Endothelial cell of umbilical vein (primary cell): Measurements from ENCODE around the gene RYR1. TPM values are rescaled to one million over a fixed set of nuclear protein-coding genes. Genes with fewer than 3 reads are reported as not detected.

Source experiments
- BruUV-seq: library from RNA; stranded (reverse); fragments of 400-500 nt; replicated peaks from 2 replicates; lab custom pipeline; 2021; lab: Mats Ljungman, UMichigan
- CTCF ChIA-PET: fragments of 300-600, 350-600 bp; sonication (Branson Sonifier 250); formaldehyde crosslinking; loops from one replicate; lab custom pipeline; 2021; ENCODE audit warnings: antibody characterized with exemption, inconsistent platforms; lab: Charles Lee
- POLR2A ChIA-PET: fragments of 300-600, 350-600 bp; sonication (Branson Sonifier 250); formaldehyde crosslinking; loops from one replicate; lab custom pipeline; 2021; ENCODE audit warnings: antibody characterized with exemption, inconsistent platforms; lab: Charles Lee
- DNase-seq: peaks from one replicate; pipeline ENCODE4 v3.0.0-alpha.2; 2011; ENCODE audit warnings: low read depth, low spot score
- FAIRE-seq: peaks from 2 replicates; lab custom pipeline; 2011; peaks lifted over from hg19 to GRCh38; lab: Jason Lieb, UNC
- H2AFZ ChIP-seq: 2 replicates; pipeline ENCODE4 v1.6.0; 2012; ENCODE audit warnings: low read depth, low read length, control low read depth, inconsistent platforms
- H3K27ac ChIP-seq: 2 replicates; pipeline ENCODE4 v1.5.1; 2011; ENCODE audit warnings: low read depth, mild to moderate bottlenecking, control low read depth, low read length, moderate library complexity; ENCODE audit not compliant: insufficient read depth
- H3K27me3 ChIP-seq, 2 experiments: 2 replicates each; pipeline versions ENCODE4 v1.6.0 to v1.6.1; 2011; ENCODE audit warnings: low read length in 2 of 2, mixed read lengths in 1 of 2; ENCODE audit not compliant: control insufficient read depth in 2 of 2, insufficient read depth in 2 of 2
- H3K36me3 ChIP-seq, 2 experiments: 2 replicates in 1 of 2; 3 replicates in 1 of 2; pipeline ENCODE4 v1.5.1; 2011; ENCODE audit warnings: low read length in 2 of 2, mild to moderate bottlenecking in 1 of 2, moderate library complexity in 1 of 2; ENCODE audit not compliant: control insufficient read depth in 2 of 2, insufficient read depth in 2 of 2; ENCODE audit errors: extremely low read depth in 1 of 2
- H3K4me1 ChIP-seq: 3 replicates; pipeline ENCODE4 v1.5.1; 2011; ENCODE audit warnings: mild to moderate bottlenecking, low read length; ENCODE audit not compliant: control insufficient read depth, insufficient read depth; ENCODE audit errors: extremely low read depth
- H3K4me2 ChIP-seq: 2 replicates; pipeline ENCODE4 v1.6.1; 2011; ENCODE audit warnings: low read length, control low read depth, mixed read lengths; ENCODE audit not compliant: insufficient read depth
- H3K4me3 ChIP-seq, 3 experiments: fragments of 200-600 bp in 1 of 3; sonication (generic), shearing (Covaris generic) in 1 of 3; replicated peaks in 1 of 3; 2 replicates each; pipeline ENCODE4 v1.5.1; 2011 to 2016; ENCODE audit warnings: control low read depth in 3 of 3, low read length in 3 of 3, mild to moderate bottlenecking in 2 of 3, inconsistent platforms in 1 of 3, low read depth in 1 of 3, moderate library complexity in 1 of 3; ENCODE audit not compliant: insufficient read depth in 1 of 3
- H3K79me2 ChIP-seq: 2 replicates; pipeline ENCODE4 v1.6.0; 2012; ENCODE audit warnings: low read length, inconsistent platforms; ENCODE audit not compliant: control insufficient read depth, insufficient read depth
- H3K9ac ChIP-seq: replicated peaks from 2 replicates; pipeline ENCODE3; 2011; ENCODE audit warnings: low read length, control low read depth; ENCODE audit not compliant: insufficient read depth; ENCODE audit errors: extremely low read depth
- H3K9me1 ChIP-seq: replicated peaks from 3 replicates; pipeline ENCODE4 v1.6.0; 2011; ENCODE audit warnings: mild to moderate bottlenecking, low read length; ENCODE audit not compliant: control insufficient read depth, insufficient read depth; ENCODE audit errors: extremely low read depth
- H3K9me3 ChIP-seq: replicated peaks from 2 replicates; pipeline ENCODE4 v1.5.1; 2012; ENCODE audit warnings: low read length, inconsistent platforms; ENCODE audit not compliant: control insufficient read depth, insufficient read depth
- H4K20me1 ChIP-seq: replicated peaks from 2 replicates; pipeline ENCODE3; 2011; ENCODE audit warnings: mild to moderate bottlenecking, low read length; ENCODE audit not compliant: control insufficient read depth, insufficient read depth; ENCODE audit errors: extremely low read depth
- EZH2 ChIP-seq: IDR thresholded peaks from 2 replicates; pipeline ENCODE4 v1.6.1; 2012; ENCODE audit warnings: borderline replicate concordance, low read depth, mild to moderate bottlenecking, moderate library complexity, low read length, inconsistent platforms; ENCODE audit not compliant: severe bottlenecking
- JUN ChIP-seq: IDR thresholded peaks from 2 replicates; pipeline ENCODE4 v1.6.1; 2011; ENCODE audit warnings: borderline replicate concordance, low read depth; ENCODE audit not compliant: insufficient read length, insufficient read depth
- MYC ChIP-seq: IDR thresholded peaks from one replicate; pipeline ENCODE4 v1.6.1; 2011; ENCODE audit warnings: mild to moderate bottlenecking, low read depth, low read length
- POLR2A ChIP-seq: IDR thresholded peaks from 2 replicates; pipeline ENCODE4 v1.6.1; 2012; ENCODE audit warnings: low read depth, mild to moderate bottlenecking, control low read depth, low read length
- dilution Hi-C: fragments of 300-500 bp; cut with MboI; formaldehyde crosslinking; loops from one replicate; pipeline ENCODE4 v1.15.0; 2019; ENCODE audit warnings: low sequenced_read_pairs; ENCODE audit not compliant: extremely low pct_ligation_motif_present
- intact Hi-C: fragments of 100-400 bp; cut with micrococcal nuclease; formaldehyde crosslinking; loops from one replicate; pipeline ENCODE4 v1.10.0; 2022
- polyA plus RNA-seq, 4 experiments: library from polyadenylated mRNA; depleted of rRNA in 3 of 4; stranded (reverse) in 3 of 4; unstranded in 1 of 4; fragments of >200 nt; gene quantifications; 2 replicates each; pipeline versions ENCODE4 v1.2.1 to v1.2.3, GENCODE V29; 2011 to 2012; ENCODE audit warnings: missing spikeins in 1 of 4
- total RNA-seq: library from RNA; stranded (reverse); gene quantifications from 2 replicates; pipeline ENCODE4 v1.2.3, GENCODE V29; 2021
- TF ChIP-seq, protein P1 (sequence below), 2 donors: IDR thresholded peaks; 1 replicate in 1 of 2; 2 replicates in 1 of 2; pipeline ENCODE4 v1.5.1; 2011; ENCODE audit warnings: low read length in 2 of 2, mild to moderate bottlenecking in 2 of 2, moderate library complexity in 2 of 2, control low read depth in 1 of 2, inconsistent platforms in 1 of 2, low read depth in 1 of 2; ENCODE audit not compliant: insufficient read depth in 1 of 2; ENCODE audit errors: extremely low read depth in 1 of 2

Gene RYR1
- total and polyA plus RNA-seq, 2 donors (not counting 3 experiments of a cell fraction or from before 2014, with no cell fraction given) = under 0.01 to 0.02 TPM

DNA sequence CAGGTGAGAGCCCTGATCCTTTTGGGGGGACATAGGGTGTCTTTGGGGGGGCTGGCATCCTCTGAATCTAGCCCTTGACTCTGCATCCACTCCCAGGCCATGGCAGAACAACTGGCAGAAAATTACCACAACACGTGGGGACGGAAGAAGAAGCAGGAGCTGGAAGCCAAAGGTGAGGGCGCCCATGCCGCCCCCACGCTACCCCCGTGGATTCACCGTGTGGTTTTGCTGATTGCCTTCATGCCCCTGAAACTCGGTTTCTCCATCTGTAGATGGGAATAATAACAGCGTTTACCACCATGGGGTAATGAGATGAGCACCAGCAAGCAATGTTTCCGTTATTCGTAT lies 72.9 kb downstream of the RYR1 start:
- BruUV-seq = no TSS peak
- ChIA-PET CTCF (interaction anchor here (1.2 kb wide), 1 partner anchor 9 kb away, joined by 7 read pairs; no protein-coding TSS in a partner anchor), POLR2A (no interaction called here)

More for the DNA sequence above, 72.9 kb downstream of the RYR1 start:
- Histone ChIP-seq H3K27me3 (no peaks in the 10 kb centered on the region), H3K4me3 (no peak overlapping the region), H3K9me3 (no peaks in the 10 kb centered on the region), H3K4me2 (no peak overlapping the region), H2AFZ (no peak overlapping the region), H3K9me1 (no peaks in the 10 kb centered on the region), H4K20me1 (no peaks in the 10 kb centered on the region), H3K27ac (no peak overlapping the region), H3K36me3 (no peaks in the 10 kb centered on the region), H3K4me1 (no peaks in the 10 kb centered on the region), H3K79me2 (no peaks in the 10 kb centered on the region), H3K9ac (no peak overlapping the region)
- intact Hi-C loops (no loop called here), dilution Hi-C loops (no loop called here)
- no peak for FAIRE-seq
- no peak for DNase-seq
- TF ChIP-seq JUN (no peak), EZH2 (no peak), MYC (no peak), POLR2A (no peak)
- TF ChIP-seq, protein P1, sequence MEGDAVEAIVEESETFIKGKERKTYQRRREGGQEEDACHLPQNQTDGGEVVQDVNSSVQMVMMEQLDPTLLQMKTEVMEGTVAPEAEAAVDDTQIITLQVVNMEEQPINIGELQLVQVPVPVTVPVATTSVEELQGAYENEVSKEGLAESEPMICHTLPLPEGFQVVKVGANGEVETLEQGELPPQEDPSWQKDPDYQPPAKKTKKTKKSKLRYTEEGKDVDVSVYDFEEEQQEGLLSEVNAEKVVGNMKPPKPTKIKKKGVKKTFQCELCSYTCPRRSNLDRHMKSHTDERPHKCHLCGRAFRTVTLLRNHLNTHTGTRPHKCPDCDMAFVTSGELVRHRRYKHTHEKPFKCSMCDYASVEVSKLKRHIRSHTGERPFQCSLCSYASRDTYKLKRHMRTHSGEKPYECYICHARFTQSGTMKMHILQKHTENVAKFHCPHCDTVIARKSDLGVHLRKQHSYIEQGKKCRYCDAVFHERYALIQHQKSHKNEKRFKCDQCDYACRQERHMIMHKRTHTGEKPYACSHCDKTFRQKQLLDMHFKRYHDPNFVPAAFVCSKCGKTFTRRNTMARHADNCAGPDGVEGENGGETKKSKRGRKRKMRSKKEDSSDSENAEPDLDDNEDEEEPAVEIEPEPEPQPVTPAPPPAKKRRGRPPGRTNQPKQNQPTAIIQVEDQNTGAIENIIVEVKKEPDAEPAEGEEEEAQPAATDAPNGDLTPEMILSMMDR (IDR thresholded peaks at IDR 0.05; ENCODE audit: extremely low read depth in 1 of 2, insufficient read depth in 1 of 2, low read depth in 1 of 2, low read length in 2 of 2) = no peak
